HG02623 (cell line): ENCODE results near the gene PRKAR1B.

ENCODE experiments used
- ATAC-seq: cut with Tn5 transposase; IDR thresholded peaks from one replicate; pipeline ENCODE4 v1.9.1; 2021; ENCODE audit warnings: moderate library complexity; ENCODE audit not compliant: unreplicated experiment

PRKAR1B gene

DNA sequence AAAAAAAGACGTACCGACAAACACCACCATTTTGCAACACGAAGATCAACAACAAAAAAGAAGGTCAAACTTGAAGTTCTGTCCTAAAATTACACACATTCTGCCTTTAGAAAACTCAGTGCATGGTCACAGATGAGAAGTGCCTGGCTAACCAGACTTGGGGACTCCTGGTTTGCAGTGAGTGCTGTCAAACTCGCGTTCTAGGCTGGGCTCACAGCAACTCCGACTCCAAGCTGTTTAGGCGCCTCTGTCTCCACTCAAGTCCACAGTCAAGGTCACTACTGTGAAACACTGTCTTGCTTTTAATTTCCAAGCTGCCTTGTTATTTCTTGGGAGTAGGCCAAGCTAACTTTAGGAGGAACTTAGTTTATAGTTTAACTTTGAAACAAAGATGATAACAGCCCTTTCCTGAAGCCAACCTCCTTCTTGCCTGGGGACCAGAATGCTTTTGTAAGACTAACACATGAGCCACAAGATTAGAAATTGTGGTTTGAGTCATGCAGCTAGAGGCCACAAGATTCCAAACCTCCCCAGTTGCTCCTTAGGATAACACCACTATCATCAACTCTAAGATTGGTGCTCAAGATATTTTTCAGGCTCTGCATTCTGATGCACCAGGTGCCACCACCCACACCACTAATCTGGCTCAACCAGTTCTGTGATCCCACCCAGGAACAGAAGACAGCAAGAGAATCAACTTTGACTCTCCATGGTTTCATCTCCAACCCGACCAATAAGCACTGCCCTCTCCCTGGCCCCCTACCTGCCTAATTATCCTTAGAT, 1.7 kb downstream of the PRKAR1B start:
- no peak for ATAC-seq

DNA sequence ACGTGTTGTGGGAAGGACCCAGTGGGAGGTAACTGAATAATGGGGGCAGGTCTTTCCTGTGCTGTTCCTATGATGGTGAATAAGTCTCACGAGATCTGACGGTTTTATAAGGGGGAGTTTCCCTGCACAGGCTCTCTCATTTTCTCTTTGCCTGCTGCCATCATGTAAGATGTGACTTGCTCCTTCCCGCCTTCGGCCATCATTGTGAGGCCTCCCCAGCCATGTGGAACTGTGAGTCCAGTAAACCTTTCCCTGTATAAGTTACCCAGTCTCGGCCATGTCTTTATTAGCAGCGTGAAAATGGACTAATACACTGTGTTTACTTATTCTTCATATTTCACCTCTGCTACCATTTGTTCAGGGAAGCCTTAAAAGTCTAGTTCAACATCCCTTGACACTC, 2.8 kb downstream of the PRKAR1B start:
- no peak for ATAC-seq

DNA sequence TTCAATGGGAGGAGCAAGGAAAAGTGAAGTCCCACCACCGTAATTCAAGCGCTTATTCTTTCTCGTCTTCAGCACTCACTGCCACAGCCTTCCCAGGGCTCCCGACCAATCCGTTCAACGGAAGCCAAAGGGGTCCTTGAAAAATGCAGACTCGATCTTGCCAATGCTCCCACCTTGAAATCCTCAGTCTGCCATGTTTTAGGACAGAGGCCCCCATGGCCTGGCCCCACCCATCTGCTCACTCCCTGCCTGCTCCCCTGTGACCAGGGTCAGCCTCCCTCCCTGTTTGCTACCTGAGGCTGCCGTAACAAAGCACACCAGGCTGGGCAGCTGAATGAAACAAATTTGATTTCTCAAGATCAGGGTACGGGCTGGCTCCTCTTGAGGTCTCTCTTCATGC, 3.5 kb downstream of the PRKAR1B start:
- no peak for ATAC-seq

DNA sequence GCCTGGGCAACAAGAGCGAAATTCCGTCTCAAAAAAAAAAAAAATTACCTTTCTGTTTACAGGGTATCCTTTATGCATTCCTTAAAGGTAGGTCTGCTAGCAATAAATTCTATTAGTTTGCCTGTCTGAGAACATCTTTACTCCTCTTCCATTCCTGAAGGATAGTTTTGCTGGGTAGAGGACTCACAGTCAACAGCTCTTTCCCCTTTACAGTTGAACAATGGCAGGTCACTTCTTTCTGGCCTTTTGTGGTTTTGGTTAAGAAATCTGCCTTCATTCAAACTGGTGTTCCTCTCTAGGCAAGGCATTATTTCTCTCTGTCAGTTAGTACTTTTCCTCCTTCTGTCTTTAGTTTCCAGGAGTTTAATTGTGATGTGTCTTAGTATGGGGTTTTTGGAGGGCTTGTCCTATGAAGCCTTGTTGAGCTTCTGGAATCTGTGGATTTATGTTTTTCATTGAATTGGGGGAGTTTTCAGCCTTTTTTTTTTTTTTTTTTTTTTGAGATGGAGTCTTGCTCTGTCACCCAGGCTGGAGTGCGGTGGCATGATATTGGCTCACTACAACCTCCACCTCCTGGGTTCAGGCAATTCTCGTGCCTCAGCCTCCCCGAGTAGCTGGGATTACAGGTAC, 5.3 kb downstream of the PRKAR1B start:
- ATAC-seq: no peak

DNA sequence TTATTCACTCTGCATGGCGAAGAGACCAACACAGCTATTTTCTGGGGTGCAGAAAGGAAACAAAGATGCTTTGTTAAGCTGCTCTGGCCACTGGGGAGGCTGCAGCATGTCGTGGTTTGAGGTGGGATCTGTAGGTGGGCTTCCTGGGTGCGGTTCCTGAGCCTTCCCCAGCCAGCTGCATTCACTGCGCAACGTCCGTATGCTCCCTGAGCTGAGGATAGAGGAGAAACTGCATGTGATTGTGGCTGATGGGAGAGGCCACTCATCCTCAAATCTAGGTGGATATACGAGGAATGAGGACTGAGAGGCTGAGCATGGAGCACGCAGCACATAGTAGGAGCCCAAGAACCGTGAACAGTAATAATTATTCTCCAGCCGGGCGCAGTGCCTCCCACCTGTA, 10.4 kb downstream of the PRKAR1B start:
- no peak for ATAC-seq

DNA sequence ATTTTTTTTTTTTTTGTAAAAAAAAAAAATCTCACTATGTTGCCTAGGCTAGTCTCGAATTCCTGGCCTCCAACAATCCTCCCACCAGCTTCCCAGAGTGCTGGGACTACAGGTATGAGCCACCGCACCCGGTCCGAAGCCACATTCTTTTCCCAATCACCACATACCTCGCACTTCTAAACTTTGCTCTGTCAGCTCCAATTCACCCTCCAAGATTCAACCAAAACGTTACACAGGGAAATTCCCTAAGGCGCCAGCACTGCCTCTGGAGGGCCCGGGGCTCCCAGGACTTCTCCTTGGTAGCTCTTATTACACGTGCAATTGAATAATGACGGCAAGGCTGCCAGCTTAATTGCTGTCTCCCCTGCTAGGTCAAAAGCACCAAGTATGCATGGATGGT, 10.9 kb downstream of the PRKAR1B start:
- ATAC-seq: no peak

DNA sequence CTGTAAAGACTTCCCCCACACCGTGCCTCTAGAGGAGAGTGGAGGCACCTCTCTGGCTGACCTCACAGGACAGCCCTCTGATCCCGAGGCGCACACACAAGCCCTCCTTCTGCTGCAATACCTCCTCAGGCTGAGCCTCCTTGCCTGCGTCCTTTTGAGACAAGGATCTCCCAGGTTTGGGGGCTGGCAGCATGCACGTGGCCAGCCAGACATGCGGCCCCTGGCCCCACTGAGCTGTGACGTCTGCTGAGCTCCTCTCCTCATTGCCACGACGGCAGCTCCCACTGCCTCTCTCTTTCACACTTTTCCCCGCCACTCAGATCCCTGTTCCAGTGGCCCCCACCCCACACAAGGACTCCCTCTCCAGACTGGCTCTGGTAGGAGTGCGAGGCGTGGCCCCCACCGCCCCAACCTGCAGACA, 12.8 kb downstream of the PRKAR1B start:
- ATAC-seq: no peak

DNA sequence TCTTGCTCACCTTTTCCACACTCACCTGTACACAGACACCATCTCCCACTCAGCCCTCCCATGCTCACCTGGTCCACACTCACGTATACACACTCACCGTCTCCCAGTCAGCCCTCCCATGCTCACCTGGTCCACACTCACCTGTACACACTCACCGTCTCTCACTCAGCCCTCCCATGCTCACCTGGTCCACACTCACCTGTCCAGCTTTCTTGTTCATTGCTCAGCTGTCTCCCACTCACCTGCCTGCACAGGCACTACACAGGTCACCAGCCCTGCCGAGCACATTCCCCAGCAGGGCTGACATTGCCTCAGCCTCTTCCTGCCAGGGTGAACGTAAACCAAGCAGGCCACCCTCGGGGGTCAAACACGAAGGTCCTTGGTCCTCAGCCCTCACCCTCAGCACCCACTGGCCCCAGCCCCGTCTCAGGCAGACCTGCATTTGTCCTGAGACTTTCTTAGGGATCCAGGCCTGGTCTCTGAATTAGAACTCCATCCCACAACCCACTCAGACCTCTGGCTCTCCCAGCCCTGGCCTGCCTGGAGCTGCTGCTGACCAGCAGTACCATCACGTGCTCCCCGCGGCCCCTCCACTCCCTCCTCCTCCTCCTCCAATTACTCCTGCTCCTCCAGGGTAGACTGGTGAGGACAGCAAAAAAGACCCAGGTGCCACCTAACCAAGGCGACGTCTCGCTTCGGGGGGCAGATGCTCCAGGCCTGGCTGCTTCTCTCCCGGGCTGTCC, 13.4 kb downstream of the PRKAR1B start:
- no peak for ATAC-seq

DNA sequence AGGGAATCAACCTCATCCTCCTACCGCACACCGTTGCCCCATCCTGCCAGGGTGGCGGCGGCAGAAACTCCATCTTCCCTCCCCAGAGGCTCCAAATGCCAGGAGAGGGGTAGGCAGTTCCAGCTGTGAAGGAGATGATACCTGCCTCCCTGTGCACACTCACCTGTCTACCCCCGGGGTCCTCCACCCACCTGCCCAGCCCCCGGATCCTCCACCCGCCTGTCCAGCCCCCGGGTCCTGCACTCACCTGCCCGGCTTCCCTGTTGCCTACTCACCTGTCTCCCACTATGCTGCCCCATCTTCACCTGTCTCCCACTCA, 14.0 kb downstream of the PRKAR1B start:
- no peak for ATAC-seq

DNA sequence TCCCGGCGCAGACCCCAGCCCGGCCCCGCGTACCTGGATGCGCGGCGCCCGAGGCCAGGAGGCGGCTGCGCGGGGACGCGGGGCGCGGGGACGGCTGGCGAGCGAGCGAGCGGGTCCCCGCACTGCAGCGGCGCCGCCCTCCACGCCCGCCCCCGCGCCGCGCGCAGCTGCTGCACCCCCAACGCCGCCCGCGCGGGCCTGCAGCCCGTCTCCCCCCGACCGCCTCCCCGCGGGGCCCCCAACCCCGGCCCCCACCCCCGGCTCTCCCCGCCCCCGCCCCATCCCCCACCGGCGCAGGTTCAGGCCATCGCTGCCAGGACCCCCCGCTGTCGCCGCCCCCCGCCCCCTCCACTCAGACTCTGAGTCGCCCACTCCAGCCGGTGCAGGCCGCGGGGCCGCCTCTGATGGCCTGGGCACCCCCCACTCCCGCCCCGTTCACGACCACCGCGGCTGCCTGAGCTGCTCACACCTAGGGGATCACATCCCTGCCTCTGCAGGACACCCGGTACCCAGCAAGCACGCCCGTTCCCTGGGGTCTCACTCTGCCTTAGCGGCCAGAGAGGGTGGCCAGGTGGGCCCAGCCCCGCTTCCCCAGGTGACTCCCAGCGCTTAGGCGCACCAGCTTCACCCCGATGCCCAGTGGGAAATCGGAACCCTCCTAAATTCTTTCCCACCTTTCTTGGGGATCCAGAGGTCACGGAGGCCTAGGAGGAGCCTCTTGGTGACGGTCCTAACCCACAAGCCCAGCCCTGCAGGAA, 14.5 kb downstream of the PRKAR1B start:
- no peak for ATAC-seq

DNA sequence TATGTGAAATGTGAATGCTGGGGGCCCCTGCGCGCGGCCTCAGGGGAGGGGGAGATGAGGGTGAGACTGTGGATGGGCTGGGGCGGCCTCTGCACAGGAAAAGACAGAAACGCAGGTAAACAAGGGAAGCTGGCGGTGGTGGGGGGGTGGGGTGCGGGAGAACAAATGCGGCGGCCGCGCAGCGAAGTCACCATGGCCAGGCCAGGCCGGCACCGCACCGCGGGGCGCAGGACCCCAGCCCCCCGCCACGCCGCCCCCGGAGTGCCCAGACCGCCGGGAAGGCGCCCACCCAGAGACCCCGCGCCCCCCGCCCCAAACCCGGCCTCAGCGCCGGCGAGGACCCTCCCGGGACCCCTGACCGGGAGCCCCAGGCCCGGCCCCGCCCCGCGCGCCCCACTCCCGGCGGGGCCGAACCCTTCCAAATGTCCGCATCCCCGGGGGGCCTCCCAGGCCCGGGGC, 15.1 kb downstream of the PRKAR1B start:
- ATAC-seq: no peak

DNA sequence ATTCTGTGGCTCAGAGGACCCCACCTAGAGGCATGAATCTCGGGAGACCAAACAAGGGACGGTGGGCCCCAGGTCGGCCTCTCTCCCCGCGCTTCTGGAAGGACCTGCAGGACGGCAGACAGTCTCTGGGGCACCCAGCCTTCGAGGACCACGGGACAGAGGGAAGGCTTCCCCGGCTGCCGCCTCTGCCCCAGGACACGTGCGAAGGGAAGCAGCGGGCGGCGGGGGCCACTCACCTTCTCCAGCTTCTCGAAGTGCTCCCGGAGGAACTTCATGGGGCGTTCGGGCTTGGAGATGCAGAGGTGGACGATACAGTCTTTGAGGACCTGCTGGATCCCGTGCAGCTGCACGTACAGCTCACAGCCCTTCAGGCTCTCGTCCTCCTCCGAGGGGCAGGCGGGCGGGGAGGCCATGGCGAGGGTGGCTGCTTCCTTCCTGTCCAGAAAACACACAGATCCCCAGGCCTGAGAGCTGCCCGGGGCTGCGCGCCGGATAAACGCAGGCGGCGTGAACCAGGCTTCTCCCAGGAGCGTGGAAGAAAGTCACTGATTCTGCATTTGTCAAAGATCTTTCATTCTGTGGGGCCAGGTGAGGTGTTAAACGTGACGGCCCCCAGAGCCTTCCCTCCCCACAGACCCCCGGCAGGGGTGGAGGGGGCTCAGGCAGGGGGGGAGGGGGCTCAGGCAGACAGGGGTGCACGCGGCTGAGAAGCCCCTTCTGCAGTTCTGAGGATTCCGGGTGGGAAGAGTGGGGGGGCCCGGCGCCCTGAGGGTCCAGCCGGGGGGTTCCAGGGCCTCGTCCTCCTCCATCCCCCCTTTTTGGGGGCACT, 15.8 kb downstream of the PRKAR1B start:
- ATAC-seq: no peak

DNA sequence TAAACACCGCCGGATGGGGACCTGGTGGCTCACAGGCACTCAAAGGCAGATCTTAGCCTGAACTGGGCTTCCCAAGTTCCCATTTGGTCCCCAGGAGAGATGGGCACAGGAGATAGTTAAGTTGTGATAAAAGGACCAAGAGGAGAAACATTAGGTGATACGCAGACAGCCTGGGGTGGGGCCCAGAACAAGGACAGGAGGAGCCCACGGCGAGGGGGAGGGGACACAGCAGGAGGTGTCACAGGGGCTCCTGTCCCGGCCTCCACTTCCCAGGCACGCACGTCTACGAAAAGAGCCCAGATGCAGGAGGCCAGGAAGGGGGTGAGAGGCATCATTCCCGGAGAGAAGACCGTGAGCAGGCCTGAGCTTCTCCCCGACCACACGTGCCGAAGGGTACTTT, 16.9 kb downstream of the PRKAR1B start:
- no peak for ATAC-seq

DNA sequence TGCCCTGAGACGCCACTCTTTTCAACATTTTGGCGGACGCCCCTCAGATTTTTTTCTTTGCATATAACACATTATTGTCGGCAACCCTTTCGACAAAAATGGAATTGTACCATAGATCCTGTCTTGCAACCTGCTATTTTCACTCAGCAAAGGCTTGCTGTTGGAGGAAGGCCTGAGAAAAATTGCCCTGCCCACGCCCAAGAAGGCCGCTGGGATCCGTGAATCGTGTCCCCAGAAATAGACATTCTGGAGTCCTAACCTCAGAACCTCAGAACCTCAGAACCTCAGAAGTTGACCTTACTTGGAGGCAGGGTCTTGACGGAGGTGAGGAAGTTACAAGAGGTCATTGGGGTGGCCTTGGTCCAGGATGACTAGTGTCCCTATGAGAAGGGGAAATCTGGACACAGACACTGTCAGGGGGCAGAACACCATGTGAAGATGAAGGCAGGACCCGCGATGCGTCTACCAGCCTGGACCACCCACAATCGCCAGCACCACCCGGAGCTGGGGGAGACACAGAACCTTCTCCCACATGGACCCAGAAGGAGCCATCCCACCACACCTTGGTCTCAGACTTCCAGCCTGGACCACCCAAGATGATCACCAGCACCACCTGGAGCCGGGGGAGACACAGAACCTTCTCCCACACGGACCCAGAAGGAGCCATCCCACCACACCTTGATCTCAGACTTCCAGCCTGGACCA, 19.6 kb downstream of the PRKAR1B start:
- ATAC-seq: no peak

DNA sequence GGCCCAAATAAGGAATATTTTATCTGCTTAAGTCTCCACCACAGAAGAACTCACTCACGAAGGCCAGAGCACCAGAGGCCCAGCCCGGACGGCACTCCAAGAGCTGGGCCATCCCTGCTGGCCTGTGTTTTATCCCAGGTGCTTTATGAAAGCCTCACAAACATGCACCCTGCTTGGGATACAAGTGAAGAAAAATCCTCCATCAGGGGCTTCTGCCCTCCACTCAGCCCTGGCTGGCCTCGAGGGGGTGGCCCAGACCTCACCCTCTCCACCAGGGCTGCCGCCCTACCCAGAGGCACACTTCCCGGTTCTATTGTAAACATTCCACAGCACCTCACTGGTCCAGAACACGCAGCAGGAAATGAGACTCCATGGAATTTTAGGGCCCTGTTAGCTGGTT, 20.4 kb downstream of the PRKAR1B start:
- no peak for ATAC-seq

DNA sequence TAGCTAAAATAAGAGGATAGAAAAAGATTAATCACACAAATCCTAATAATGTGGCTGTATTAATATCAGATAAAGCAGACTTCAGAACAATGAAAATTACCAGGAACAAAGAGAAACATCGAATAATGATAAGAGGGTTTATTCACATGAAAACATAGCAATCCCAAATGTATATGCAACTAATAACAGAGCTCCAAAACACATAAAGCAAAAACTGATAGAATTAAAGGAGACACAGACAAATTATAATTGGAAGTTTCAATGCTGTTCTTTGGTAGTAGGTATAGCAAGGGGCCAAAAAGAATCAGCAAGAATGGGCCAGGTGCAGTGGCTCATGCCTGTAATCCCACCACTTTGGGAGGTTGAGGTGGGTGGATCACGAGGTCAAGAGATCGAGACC, 24.0 kb downstream of the PRKAR1B start:
- no peak for ATAC-seq

DNA sequence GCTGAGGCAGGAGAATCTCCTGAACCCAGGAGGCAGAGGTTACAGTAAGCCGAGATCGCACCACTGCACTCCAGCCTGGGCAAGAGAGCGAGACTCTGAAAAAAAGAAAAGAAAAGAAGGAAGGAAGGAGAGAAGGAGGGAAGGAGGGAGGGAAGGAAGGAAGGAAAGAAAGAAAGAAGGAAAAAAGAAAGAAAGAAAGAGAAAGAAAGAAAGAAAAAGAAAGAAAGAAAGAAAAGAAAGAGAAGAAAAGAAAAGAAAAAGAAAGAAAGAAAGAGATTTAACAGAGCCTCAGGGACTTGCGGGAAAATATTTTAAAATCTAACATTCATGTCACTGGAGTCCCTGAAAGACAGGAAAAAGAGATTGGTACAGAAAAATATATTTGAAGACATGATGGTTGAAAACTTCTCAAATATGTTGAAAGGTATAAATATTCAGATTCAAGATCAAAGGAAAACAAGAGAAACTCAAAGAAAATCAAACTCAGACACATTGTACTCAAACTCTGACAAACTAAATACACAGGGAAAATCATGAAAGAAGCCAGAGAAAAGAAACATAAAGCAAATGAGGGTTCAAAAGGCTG, 25.9 kb downstream of the PRKAR1B start:
- no peak for ATAC-seq

DNA sequence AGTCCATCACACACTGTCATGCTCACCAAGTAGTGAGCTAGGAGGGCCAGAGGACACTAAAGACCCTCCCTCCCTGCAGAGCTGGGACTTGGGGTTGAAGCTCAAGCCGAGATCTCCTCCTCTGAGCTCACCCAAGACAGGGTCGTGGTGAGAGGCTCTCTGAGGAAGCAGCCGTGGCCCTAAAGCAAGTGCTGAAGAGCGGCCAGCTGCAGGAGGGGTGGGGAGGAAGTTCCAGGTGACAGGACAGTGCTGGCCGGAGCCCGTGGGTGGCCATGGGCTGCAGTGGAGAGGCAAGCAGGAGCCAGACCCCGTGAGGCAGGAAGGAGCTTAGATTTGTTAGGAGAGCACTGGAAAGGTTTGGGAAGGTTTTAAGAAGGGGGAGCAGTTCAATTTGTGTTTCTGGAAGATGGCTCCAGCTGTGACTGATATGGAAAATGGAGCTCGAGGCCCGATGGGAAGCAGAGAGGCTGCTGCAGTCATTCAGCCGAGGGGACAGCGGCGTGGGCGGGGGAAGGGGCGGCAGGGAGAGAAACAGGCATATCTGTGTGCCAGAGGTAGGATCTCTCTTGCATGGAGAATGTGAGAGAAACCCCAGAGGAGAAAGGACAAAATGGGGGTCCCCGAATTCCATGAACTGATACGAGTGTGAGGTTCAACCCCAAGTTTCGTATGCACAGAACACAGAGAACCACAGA, 27.5 kb downstream of the PRKAR1B start:
- ATAC-seq: no peak
